Activated CD8-positive, alpha-beta memory T cell treated with anti-CD3 and anti-CD28 coated beads, Interleukin-2, amount 10 ng/mL, durations not matched to agents 7 days and 5 days (primary cell): ENCODE results near the gene MRPS23. TPM values are rescaled to one million over a fixed set of nuclear protein-coding genes. Genes with fewer than 3 reads are reported as not detected.

Source experiments
- ATAC-seq: fragments of 150-1000 bp; cut with Tn5 transposase; one replicate; pipeline ENCODE4 v1.10.0; 2021; ENCODE audit warnings: moderate library complexity
- CTCF ChIA-PET: fragments of 350-600 bp; sonication (Branson Sonifier 250); formaldehyde crosslinking; loops from one replicate; lab custom pipeline; 2021; ENCODE audit warnings: antibody characterized with exemption; lab: Charles Lee
- DNase-seq: peaks from one replicate; pipeline ENCODE4 v3.0.0-alpha.2; 2020
- H3K27ac Mint-ChIP-seq: one replicate; pipeline ENCODE4 v1.8.0; 2021; ENCODE audit warnings: mild to moderate bottlenecking, mixed read lengths
- H3K27me3 Mint-ChIP-seq: one replicate; pipeline ENCODE4 v1.8.0; 2021; ENCODE audit warnings: mixed read lengths
- H3K36me3 Mint-ChIP-seq: one replicate; pipeline ENCODE4 v1.8.0; 2021; ENCODE audit warnings: mild to moderate bottlenecking, mixed read lengths
- H3K4me1 Mint-ChIP-seq: one replicate; pipeline ENCODE4 v1.8.0; 2021; ENCODE audit warnings: mixed read lengths
- H3K4me3 Mint-ChIP-seq: one replicate; pipeline ENCODE4 v1.8.0; 2021; ENCODE audit warnings: mild to moderate bottlenecking, moderate library complexity, mixed read lengths
- H3K9me3 Mint-ChIP-seq: one replicate; pipeline ENCODE4 v1.8.0; 2022; ENCODE audit warnings: low read depth, mixed read lengths
- total RNA-seq, 2 experiments: library from RNA; stranded (reverse); gene quantifications; one replicate each; pipeline ENCODE4 v1.2.3, GENCODE V29; 2021

Gene MRPS23
- total RNA-seq, 2 experiments from 2014 or later = 39.4 to 49.4 TPM

DNA sequence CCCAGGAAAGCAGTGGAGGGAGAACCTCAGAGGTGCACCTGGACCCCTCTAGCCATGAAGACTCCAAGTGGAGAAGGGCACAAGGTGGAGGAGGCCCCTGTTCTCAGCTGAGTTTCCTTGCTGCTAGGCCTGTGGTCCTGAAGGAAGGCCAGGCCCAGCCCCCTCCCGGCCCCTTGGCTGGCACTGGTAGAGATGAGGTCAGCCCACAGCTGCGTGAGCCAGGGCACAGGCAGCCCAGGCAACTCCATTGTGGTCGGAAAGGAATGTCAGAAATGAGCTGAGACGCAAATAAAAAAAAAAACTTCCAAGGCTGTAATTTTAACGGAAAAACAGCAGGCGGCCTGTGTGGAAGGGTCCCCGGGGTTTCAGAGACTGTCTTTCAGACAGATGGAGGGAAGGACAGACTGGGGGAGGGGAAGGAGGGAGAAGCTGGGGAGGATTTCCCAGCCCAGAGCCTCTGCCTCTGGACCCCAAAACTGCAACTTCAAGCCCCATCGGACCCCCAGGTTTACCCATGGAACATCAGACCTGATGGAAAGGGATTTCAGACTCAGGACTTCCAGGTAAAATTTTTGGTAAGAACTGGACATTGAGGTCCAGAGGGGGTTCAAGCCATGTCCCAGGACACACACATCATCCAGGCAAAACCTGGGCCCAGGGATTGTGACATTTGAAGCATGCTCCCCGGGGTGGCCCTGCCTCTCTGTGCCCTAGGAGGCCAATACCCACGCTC, 25.6 kb upstream of the MRPS23 start:
- CTCF ChIA-PET = interaction anchor here (2.1 kb wide), 1 partner anchor 17 kb away, joined by 8 read pairs; no protein-coding TSS in a partner anchor
- ATAC-seq (no peak), DNase-seq (no peak)
- H3K27ac Mint-ChIP-seq = no peak overlapping the region
- H3K36me3 Mint-ChIP-seq = no peaks in the 10 kb centered on the region
- no peak overlapping the region for H3K4me3 Mint-ChIP-seq
- H3K27me3 Mint-ChIP-seq = peaks cover 62% of the 10 kb centered on the region
- peaks cover 10% of the 10 kb centered on the region for H3K4me1 Mint-ChIP-seq
- H3K9me3 Mint-ChIP-seq = no peaks in the 10 kb centered on the region

DNA sequence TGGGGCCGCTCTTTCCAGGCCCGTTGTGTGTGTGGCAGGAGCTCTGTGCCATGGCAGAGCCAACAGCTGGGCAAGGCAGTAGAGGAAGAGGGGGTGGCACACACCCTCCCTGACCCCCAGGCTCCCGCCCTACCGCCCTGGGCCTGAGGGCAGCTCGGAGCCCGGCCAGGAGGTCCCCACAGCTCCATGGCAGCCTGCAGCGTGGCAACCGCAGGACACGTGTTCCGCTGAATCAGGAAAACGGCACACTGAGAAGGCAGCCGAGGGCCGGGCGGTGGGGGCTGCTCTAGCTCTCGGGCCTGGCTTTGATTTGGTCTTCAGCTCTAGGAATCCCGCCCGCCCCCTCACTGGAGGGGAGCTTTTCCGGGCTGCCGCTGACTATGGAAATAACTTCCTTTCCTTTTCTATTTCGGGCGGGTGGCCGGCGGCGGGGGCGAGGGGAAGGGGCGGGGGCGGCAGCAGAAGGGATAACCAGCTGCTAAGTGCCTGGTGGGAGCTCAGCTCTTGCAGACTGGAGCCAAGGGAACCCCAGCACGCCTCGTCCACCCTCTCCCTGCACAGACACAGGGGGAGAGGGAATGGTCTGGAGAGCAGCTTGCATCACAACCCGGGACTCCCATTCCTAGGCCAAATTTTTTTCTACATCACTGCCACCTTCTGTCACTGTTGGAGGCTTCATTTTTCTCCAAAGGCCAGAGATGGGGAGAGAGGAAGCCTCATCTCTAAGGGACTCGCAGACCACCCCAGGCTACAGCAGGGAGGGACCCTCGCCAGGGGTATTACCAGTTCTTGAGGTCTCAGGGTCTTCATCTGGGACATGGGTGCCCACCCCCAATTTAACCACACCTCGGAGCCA, 24.8 kb upstream of the MRPS23 start:
- no peak overlapping the region for H3K4me3 Mint-ChIP-seq
- no peaks in the 10 kb centered on the region for H3K36me3 Mint-ChIP-seq
- DNase-seq = no peak

DNA sequence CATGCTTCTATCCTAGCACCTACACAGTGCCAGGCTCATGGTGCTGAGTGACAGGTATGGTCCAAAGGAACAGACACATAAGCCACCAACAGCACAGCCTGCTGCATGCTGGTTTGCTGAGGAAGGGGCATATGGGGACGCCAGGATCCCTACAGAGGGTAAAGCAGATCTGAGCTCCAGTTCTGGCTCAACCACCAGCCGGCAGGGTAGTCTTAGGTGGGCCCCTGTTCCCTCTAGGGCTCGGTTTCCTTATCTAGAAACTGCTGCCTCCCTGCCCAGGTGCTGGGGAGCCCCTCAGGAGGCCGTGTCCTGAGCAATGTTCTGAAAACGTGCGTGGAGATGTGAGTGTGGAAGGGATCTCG, 24.2 kb upstream of the MRPS23 start:
- Mint-ChIP-seq H3K27me3 (peaks cover 48% of the 10 kb centered on the region), H3K4me1 (peaks cover 5% of the 10 kb centered on the region), H3K4me3 (no peak overlapping the region), H3K9me3 (no peaks in the 10 kb centered on the region), H3K27ac (no peak overlapping the region), H3K36me3 (no peaks in the 10 kb centered on the region)
- DNase-seq (no peak), ATAC-seq (no peak)
- CTCF ChIA-PET = interaction anchor here (0.8 to 2.1 kb wide), 5 partner anchors 14 to 240 kb away, joined by 4 to 8 read pairs (median 5); no protein-coding TSS in a partner anchor

More for the DNA sequence above, 24.8 kb upstream of the MRPS23 start:
- H3K27ac Mint-ChIP-seq = no peak overlapping the region
- H3K9me3 Mint-ChIP-seq = no peaks in the 10 kb centered on the region
- peaks cover 5% of the 10 kb centered on the region for H3K4me1 Mint-ChIP-seq
- peak; percentile 37 for ATAC-seq
- peaks cover 54% of the 10 kb centered on the region for H3K27me3 Mint-ChIP-seq
- CTCF ChIA-PET = interaction anchor here (0.8 to 2.1 kb wide), 5 partner anchors 15 to 239 kb away, joined by 4 to 8 read pairs (median 5); no protein-coding TSS in a partner anchor

DNA sequence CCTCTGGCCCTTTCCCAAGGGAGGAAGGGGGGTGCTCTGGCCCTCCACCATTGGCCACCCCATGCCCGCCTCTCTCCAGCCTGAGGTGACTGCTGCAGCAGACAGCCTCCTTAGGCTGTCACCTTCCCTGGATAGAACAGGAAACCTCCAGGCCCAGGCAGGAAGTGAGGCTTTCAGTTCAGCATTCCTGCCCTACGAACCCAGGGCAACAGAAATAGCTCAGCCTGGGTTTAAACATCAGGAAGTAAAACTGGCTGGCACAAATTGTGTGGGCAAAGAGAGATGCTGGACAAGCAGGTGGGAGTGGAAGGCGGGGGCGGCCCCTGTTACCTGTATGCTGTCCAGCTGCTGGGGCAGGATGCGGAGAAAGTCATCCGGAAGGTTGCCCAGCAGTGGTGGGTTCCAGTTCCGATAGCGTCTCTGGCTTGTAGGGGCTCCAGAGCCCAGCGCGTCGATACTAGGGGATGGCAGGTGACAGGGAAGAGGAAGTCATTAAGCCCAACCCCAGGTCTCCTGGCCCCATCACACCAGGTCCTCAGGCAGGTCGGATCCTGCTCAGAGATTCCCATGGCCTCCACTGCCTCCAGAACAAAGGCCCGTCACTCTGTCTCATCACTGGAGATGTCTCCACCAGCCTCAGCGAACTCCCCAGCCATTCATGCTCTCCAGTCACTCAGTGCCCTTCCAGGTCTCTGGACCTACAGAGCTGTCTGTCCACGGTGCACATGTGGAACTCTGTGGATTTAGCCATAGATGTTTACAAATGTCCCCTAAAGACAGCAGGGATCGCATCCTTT, 23.6 kb upstream of the MRPS23 start:
- H3K9me3 Mint-ChIP-seq = no peaks in the 10 kb centered on the region
- no peak overlapping the region for H3K4me3 Mint-ChIP-seq
- ATAC-seq (no peak), DNase-seq (no peak)
- H3K4me1 Mint-ChIP-seq = peaks cover 5% of the 10 kb centered on the region
- H3K27me3 Mint-ChIP-seq = peaks cover 44% of the 10 kb centered on the region
- CTCF ChIA-PET = interaction anchor here (1.0 to 1.8 kb wide), 3 partner anchors 14 to 241 kb away, joined by 4 to 7 read pairs (median 5); no protein-coding TSS in a partner anchor
- no peak overlapping the region for H3K27ac Mint-ChIP-seq
- H3K36me3 Mint-ChIP-seq = no peaks in the 10 kb centered on the region

DNA sequence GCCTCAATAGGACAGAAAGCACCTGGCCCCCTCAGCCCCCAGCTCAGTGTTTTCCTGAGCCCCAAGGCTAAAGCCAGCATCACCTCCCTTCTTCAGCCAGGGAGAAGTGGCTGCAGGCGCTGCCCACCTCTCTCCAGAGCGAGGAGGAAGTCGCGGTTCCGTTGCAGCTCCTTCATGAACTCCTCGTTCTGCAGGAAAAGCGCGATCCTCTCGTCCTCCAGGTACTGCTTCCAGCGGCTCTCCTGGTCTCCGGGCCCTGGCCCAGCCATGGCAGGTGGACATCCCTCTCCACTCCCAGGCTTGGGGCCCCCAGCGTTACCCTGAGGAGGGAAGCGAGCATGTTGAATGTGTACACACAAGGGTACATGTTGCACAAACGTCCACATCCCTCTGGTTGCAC, 22.7 kb upstream of the MRPS23 start:
- no peaks in the 10 kb centered on the region for H3K9me3 Mint-ChIP-seq
- no peaks in the 10 kb centered on the region for H3K36me3 Mint-ChIP-seq
- H3K4me3 Mint-ChIP-seq = no peak overlapping the region
- CTCF ChIA-PET = interaction anchor here (2.0 to 6.3 kb wide), 2 partner anchors 13 to 20 kb away, joined by 6 to 28 read pairs; no protein-coding TSS in a partner anchor
- H3K4me1 Mint-ChIP-seq = peaks cover 12% of the 10 kb centered on the region
- peaks cover 39% of the 10 kb centered on the region for H3K27me3 Mint-ChIP-seq
- no peak for ATAC-seq
- no peak for DNase-seq
- H3K27ac Mint-ChIP-seq = no peak overlapping the region

DNA sequence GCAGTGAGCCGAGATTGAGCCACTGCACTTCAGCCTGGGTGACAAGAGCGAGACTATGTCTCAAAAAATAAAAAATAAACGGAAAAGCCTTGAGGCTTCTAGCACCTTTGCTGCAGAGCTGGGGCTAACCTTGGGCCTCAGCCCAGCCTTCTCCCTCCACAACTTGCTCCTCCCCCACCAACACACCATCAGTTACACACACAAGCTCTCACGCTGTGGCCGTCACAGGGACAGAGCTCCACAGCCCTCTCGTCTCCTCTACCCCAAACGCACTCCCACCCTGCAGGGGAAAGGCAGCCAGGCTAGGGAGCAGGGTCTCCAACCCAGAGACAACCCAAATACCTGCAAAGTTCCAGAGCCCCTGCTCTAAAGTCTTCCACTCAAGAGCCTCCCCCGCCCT, 22.0 kb upstream of the MRPS23 start:
- CTCF ChIA-PET = interaction anchor here (2.0 to 6.3 kb wide), 2 partner anchors 12 to 21 kb away, joined by 6 to 28 read pairs; no protein-coding TSS in a partner anchor
- no peak for DNase-seq
- H3K27me3 Mint-ChIP-seq = peaks cover 38% of the 10 kb centered on the region
- peaks cover 13% of the 10 kb centered on the region for H3K4me1 Mint-ChIP-seq
- no peak overlapping the region for H3K4me3 Mint-ChIP-seq
- no peaks in the 10 kb centered on the region for H3K9me3 Mint-ChIP-seq
- no peaks in the 10 kb centered on the region for H3K36me3 Mint-ChIP-seq
- no peak overlapping the region for H3K27ac Mint-ChIP-seq
- ATAC-seq = no peak

DNA sequence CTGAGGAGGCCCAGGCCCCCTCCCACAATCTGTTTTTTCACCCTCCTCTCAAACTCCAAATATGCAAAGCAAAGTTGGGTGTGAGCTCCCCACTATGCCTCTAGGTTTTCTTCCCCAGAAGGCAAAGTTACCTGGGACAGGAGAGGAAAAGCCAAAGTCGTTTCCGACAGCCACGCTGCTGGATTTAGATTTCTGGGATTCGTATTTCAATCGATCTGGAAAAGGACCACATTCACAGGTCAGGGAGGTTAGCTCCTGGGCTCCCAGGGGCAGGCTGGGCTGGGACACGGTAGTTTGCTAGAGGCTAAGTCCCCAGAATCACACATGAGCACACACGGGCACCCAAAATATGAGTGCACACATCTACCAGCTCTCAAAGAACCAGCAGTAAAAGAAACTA, 21.3 kb upstream of the MRPS23 start:
- Mint-ChIP-seq H3K9me3 (no peaks in the 10 kb centered on the region), H3K36me3 (no peaks in the 10 kb centered on the region), H3K4me3 (no peak overlapping the region), H3K27me3 (peaks cover 32% of the 10 kb centered on the region), H3K4me1 (peaks cover 13% of the 10 kb centered on the region), H3K27ac (no peak overlapping the region)
- CTCF ChIA-PET = interaction anchor here (2.0 to 6.3 kb wide), 2 partner anchors 12 to 22 kb away, joined by 6 to 28 read pairs; no protein-coding TSS in a partner anchor
- no peak for DNase-seq
- ATAC-seq = no peak

DNA sequence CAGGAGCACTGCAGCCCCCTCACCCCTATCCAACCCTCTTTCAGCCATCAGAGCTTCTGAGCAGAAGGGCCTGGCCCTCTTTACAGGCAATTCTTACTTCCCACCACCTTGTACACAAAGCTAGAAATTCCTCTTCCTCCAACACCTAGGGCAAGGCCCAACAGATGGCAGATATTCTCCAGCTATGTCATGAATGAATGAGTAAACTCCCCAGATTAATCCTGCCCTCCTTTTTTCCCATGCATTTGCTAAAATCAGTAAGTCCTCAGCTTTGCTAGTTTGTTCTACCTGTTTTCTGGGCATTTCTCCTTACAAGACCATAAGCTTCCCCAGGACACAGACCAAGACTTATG, 20.4 kb upstream of the MRPS23 start:
- no peak overlapping the region for H3K27ac Mint-ChIP-seq
- H3K9me3 Mint-ChIP-seq = no peaks in the 10 kb centered on the region
- no peak overlapping the region for H3K4me3 Mint-ChIP-seq
- peaks cover 13% of the 10 kb centered on the region for H3K4me1 Mint-ChIP-seq
- no peaks in the 10 kb centered on the region for H3K36me3 Mint-ChIP-seq
- peaks cover 26% of the 10 kb centered on the region for H3K27me3 Mint-ChIP-seq
- no peak for DNase-seq
- CTCF ChIA-PET = interaction anchor here (1.6 to 6.3 kb wide), 2 partner anchors 11 to 23 kb away, joined by 8 to 28 read pairs; no protein-coding TSS in a partner anchor
- ATAC-seq = no peak

DNA sequence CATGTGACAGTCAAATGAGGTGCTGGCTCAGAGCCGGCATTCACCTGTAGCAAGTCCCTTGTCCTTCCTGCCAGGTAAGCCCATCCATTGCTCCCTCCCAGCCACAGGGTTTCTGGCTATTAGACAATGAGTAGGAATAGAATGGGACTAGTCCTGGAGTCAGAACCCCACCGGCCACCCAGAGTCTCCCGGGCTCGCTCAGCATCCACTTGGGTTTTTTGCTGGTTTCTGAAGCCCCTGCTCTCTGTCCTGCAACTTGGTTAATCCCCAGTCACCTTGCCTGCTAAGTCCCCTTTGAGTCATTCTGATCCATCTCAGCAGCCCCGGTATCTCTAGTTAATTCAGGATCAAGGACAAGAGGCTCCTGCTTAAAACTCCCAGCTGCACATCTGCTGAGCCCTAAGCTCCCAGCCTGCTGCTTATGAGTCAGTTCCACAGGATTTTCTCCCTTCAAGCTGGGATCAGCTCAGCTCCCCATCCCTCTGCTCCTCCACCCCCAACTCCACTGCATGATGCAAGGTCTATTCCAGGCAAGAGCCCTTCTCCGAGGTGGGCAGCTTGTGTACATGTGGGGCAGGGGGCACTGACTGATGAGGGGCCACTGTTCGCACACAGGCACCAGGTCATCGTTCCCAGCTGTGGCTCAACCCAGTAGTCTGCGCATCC, 19.9 kb upstream of the MRPS23 start:
- H3K36me3 Mint-ChIP-seq = no peaks in the 10 kb centered on the region
- H3K9me3 Mint-ChIP-seq = no peaks in the 10 kb centered on the region
- no peak for ATAC-seq
- H3K27me3 Mint-ChIP-seq = peaks cover 21% of the 10 kb centered on the region
- no peak overlapping the region for H3K27ac Mint-ChIP-seq
- H3K4me3 Mint-ChIP-seq = no peak overlapping the region
- CTCF ChIA-PET = interaction anchor here (1.6 to 6.3 kb wide), 2 partner anchors 10 to 23 kb away, joined by 8 to 28 read pairs; no protein-coding TSS in a partner anchor
- DNase-seq = no peak
- peaks cover 13% of the 10 kb centered on the region for H3K4me1 Mint-ChIP-seq

DNA sequence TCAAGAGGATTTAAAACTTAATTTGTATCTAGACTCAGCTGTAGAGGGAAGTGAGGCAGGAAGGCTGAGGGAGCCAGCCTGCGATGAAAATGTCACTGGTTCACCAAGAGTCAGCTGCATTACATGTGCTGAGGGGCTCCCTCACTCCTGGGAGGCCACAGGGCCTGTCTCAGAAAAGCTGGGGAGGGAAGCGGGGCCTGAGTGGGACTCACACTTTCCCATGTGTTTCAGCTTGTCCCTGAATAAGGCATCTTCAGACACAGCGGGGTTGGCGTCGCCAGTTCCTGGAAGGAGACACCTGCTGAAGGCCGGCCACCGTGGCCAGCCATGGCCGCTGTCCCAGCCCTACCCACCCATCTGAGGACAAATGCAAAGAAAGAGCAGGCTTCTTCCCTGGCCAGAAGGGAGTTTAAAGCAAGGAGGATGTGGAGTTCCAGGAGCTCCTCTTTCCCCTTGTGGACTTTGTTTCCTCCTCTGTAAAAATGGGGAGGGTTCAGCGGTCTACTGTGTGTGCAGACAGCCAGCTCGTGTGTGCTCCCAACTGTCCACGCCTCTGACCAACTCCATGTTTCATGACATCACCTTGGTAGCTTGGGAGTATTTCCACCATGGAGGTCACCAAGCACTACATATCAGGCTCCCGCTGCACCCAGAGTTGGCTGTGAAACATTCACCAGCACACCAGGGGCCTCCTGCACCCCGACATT, 19.2 kb upstream of the MRPS23 start:
- CTCF ChIA-PET = interaction anchor here (0.8 to 6.3 kb wide), 3 partner anchors 10 to 78 kb away, joined by 3 to 28 read pairs (median 8); no protein-coding TSS in a partner anchor
- H3K27me3 Mint-ChIP-seq = peaks cover 22% of the 10 kb centered on the region
- H3K9me3 Mint-ChIP-seq = no peaks in the 10 kb centered on the region
- H3K4me1 Mint-ChIP-seq = peaks cover 10% of the 10 kb centered on the region
- no peak overlapping the region for H3K4me3 Mint-ChIP-seq
- H3K27ac Mint-ChIP-seq = no peak overlapping the region
- ATAC-seq = no peak
- H3K36me3 Mint-ChIP-seq = no peaks in the 10 kb centered on the region
- DNase-seq = no peak

DNA sequence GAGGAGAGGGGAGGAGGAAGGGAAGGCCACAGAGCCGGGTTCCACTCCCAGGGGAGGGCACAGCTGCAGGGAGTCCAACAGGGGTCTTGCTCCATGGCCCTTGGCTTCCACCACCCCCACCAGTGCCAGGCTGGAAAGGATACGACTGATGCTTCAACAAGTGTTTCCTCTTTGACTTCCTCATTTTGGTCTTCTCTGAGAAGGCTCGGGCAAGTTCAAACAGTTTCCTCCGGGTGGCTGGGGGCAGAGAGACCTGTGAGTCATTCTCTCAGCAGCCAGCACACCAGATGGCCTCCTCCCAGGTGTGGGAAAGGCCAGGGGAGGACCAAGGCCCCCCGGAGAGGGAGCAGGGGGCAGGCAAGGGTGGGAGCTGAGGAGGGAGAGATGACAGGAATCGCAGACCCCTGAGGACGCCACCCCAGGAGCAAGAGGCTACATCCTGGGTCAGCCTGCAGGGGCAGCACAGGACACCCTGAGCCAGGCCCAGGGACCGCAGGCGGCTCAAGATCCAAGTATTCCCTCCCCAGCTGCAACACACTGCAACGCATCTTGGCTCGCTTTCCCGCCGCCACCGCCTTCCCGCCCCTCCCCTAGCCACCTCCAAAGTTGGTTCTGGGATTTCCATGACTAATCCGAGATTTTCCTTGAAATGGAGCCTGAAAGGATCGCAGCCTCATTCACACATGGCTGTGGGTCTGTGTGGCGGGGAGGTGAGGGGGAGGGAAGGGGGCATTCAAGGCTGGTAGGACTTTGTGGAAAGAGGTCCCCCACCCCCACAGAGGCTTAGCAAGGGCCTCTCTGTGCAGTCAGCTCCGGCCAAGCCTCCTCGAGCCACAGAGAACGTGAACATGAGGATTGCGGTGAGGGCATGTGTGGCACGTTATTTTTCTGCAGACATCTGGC, 18.4 kb upstream of the MRPS23 start:
- DNase-seq (peak; percentile 48), ATAC-seq (peak; percentile 78)
- Mint-ChIP-seq H3K36me3 (no peaks in the 10 kb centered on the region), H3K27me3 (peaks cover 17% of the 10 kb centered on the region), H3K4me1 (peaks cover 8% of the 10 kb centered on the region), H3K9me3 (no peaks in the 10 kb centered on the region), H3K4me3 (no peak overlapping the region), H3K27ac (peak overlapping the region; percentile 35)
- CTCF ChIA-PET = interaction anchor here (0.8 to 6.3 kb wide), 2 partner anchors 9 to 79 kb away, joined by 3 to 28 read pairs; no protein-coding TSS in a partner anchor
